HCT116 (cell line): ENCODE results near the gene HBG2.

ENCODE experiments used
- EZH2 ChIP-seq: fragments of 200-600 bp; sonication (generic); IDR thresholded peaks from 2 replicates; pipeline ENCODE4 v1.6.1; 2017; ENCODE audit warnings: antibody characterized with exemption, mixed run types
- EZH2phosphoT487 ChIP-seq: fragments of 200-600 bp; IDR thresholded peaks from 2 replicates; pipeline ENCODE4 v1.6.1; 2018; ENCODE audit warnings: antibody characterized with exemption, borderline replicate concordance
- POLR2AphosphoS5 ChIP-seq: IDR thresholded peaks from 2 replicates; pipeline ENCODE4 v1.6.1; 2011; ENCODE audit warnings: mild to moderate bottlenecking, low read depth, low read length, moderate library complexity
- RAD21 ChIP-seq: IDR thresholded peaks from 2 replicates; pipeline ENCODE4 v1.6.1; 2012; ENCODE audit warnings: low read depth, mild to moderate bottlenecking
- SRF ChIP-seq: IDR thresholded peaks from 2 replicates; pipeline ENCODE4 v1.6.1; 2012; ENCODE audit warnings: low read depth
- TF ChIP-seq, protein P1 (sequence below), 3 experiments: fragments of 200-600 bp in 1 of 3; sonication (generic) in 1 of 3; IDR thresholded peaks in 2 of 3; conservative IDR thresholded peaks in 1 of 3; 2 replicates each; pipeline ENCODE4 v1.5.1; 2012 to 2017; ENCODE audit warnings: low read depth in 2 of 3, low read length in 2 of 3, antibody characterized with exemption in 1 of 3, borderline replicate concordance in 1 of 3, control low read depth in 1 of 3, mild to moderate bottlenecking in 1 of 3, mixed read lengths in 1 of 3, mixed run types in 1 of 3, moderate library complexity in 1 of 3; ENCODE audit not compliant: insufficient read depth in 1 of 3

DNA sequence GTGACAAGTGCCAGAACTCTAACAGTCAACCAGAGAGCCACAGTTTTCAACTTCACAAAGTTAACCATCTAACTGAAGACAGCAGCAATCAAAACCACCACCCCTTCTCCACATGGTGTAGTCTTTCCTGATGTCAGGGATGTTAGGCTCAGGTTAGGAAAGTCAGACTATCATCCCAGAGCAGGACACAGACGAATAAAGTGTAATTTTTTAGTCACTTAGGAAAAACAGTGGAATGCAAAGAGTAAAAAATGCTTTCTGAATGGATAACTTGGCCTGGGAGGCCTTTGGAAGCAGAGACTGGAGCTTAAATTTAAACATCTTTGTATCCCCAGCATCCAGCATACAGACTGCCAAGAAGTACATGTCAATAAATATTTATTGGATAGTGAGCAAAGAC lies 31.8 kb upstream of the HBG2 start:
- TF ChIP-seq EZH2 (no peak), RAD21 (no peak), POLR2AphosphoS5 (no peak), EZH2phosphoT487 (no peak), SRF (no peak)
- TF ChIP-seq, protein P1, sequence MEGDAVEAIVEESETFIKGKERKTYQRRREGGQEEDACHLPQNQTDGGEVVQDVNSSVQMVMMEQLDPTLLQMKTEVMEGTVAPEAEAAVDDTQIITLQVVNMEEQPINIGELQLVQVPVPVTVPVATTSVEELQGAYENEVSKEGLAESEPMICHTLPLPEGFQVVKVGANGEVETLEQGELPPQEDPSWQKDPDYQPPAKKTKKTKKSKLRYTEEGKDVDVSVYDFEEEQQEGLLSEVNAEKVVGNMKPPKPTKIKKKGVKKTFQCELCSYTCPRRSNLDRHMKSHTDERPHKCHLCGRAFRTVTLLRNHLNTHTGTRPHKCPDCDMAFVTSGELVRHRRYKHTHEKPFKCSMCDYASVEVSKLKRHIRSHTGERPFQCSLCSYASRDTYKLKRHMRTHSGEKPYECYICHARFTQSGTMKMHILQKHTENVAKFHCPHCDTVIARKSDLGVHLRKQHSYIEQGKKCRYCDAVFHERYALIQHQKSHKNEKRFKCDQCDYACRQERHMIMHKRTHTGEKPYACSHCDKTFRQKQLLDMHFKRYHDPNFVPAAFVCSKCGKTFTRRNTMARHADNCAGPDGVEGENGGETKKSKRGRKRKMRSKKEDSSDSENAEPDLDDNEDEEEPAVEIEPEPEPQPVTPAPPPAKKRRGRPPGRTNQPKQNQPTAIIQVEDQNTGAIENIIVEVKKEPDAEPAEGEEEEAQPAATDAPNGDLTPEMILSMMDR (IDR thresholded peaks at IDR 0.05 in 2 of 3, conservative IDR thresholded peaks at IDR 0.05 in 1 of 3; ENCODE audit: borderline replicate concordance in 1 of 3, insufficient read depth in 1 of 3, low read depth in 2 of 3, low read length in 2 of 3) = no peak
